HG03575 (cell line): ENCODE results near the gene ABLIM3.

ENCODE experiments used
- ATAC-seq: cut with Tn5 transposase; IDR thresholded peaks from one replicate; pipeline ENCODE4 v1.9.1; 2021; ENCODE audit not compliant: unreplicated experiment, insufficient number of reproducible peaks, low FRiP score; ENCODE audit errors: extremely low read depth

ABLIM3 gene

DNA sequence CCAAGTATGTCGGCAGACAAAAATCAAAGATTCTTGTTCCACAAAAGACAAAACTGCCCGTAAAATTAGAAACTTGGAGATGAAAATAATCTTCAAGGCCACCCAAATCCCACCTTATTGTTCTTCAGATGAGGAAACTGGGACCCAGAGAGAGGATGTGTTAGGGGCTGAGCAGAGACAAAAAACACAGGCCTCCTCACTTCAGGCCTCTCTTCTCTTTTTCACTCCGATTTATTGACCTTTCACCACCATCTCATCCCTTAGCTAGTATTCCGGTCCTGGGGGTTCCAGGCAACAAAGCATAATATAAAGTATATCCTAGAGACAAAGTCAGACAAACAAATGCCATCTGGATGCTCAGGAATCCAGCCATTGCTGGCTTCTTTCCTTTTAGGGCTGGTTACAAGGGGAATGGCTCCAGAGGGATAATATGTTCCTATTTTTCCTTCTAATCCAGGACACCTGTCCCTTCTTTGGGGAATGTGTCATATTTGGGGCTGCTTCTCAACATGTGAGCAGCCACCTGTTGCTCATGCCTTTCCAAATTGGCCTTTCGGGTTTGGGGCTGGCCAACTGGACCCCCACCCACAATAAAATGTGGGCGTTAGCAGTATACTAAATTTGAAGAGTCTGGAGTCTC, 88.1 kb downstream of the ABLIM3 start:
- ATAC-seq = no peak

DNA sequence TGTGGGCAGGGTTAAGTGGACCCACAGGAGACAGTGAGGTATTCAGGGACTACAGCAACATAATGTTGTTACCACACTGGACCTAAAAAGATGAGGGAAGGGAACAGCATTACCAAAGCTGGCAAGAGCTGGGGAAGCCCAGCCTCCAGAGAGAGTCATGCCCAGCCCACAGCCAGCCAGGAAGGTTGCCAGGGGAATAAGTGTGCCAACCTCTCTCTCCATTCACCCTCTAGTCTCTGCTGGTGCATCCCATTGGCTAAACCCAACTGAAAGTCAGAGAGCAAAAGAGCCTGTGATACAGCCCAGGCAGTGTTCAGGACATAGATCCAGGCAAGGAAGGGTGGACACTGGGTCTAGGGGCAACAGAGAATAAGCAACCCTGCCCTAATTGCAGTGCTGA, 94.5 kb downstream of the ABLIM3 start:
- ATAC-seq = no peak

DNA sequence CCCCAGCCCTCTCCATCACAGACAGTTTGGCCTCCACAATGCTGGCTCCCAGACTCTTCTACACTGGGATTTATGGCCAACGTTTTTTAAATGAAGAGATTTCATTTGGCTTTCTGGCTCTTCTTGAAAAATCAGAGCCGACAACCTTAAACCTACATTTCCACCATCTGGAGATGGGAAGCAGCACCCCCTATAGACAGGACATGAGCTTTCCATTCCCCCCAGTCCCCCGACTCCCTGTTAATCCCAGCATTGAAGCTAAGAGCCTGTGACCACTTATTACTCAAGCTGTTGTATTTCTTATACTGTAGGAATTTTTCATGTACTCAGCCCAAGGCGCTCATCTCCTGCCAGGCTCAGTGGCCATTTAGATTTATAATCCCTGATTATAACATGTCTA, 96.4 kb downstream of the ABLIM3 start:
- no peak for ATAC-seq

DNA sequence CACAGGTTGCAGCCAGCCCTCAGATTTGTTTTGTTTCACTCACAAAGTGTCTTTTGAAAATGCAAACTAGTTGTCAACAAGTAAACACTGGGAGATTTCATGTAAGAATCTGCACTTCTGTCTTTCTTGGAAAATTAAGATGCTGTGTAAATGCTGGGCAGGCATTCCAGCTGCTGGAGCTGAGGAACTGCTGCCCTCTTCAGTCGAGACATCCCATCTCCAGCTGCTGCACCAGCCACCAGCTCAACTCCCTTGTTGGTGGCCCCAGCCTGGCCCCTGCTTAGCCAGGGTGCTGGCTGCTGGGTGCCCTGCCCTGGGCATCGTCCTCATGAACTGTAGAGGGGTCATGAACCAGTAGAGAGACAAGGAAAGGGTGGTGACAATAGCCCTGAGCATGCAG, 97.2 kb downstream of the ABLIM3 start:
- no peak for ATAC-seq

- ATAC-seq = no peak
Observed at GRCh38 chr5:149239917-149240316, 98.6 kb downstream of the ABLIM3 start.

GRCh38 chr5:149240354-149240998, 99.2 kb downstream of the ABLIM3 start:
- no peak for ATAC-seq

- ATAC-seq = no peak
Observed at GRCh38 chr5:149242339-149242738, 101.0 kb downstream of the ABLIM3 start.

- no peak for ATAC-seq
Observed at GRCh38 chr5:149246906-149247305, 105.6 kb downstream of the ABLIM3 start.

GRCh38 chr5:149247726-149248125, 106.4 kb downstream of the ABLIM3 start:
- no peak for ATAC-seq

GRCh38 chr5:149251546-149251945, 110.3 kb downstream of the ABLIM3 start:
- no peak for ATAC-seq

DNA sequence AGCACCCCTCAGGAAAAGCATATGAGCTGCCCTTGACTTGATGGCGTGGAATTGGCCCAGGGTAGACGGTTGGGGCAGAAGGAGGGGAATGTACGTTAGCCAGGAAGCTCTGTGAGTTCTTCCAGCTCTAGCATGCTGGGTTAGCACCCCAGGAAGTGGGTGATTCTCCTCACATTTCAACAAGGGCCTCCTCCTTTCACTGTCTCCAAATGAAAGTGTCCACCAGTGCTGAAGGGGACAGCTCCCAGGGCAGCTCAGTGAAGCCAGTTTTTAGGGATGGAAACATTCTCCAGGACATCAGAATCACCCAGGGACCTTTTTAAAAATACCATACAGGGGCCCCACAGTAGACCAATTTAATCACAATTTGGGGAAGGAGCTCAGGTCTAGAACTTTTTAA, 113.2 kb downstream of the ABLIM3 start:
- no peak for ATAC-seq

GRCh38 chr5:149256451-149256850, 115.2 kb downstream of the ABLIM3 start:
- no peak for ATAC-seq

GRCh38 chr5:149257131-149257530, 115.8 kb downstream of the ABLIM3 start:
- ATAC-seq = no peak

GRCh38 chr5:149257889-149258705, 116.8 kb downstream of the ABLIM3 start:
- ATAC-seq = no peak

DNA sequence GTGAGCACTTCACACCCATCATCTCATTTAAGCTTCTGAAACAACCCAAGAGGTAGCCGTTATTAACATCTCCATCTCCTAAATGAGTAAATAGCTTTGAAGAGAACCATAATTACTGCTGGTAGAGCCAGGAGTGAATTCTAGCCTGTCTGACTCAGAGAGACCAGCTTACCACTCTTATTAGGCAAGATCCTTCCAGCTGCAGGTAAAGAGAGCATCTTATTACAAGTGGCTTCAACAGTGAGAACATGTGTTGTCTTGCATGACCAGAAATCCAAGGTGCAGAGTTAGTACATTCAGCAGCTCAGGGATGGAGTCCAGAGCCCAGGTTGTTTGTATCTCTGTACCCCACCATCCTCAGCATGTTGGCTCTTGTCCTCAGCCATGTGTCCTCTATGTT, 119.5 kb downstream of the ABLIM3 start:
- ATAC-seq = no peak

DNA sequence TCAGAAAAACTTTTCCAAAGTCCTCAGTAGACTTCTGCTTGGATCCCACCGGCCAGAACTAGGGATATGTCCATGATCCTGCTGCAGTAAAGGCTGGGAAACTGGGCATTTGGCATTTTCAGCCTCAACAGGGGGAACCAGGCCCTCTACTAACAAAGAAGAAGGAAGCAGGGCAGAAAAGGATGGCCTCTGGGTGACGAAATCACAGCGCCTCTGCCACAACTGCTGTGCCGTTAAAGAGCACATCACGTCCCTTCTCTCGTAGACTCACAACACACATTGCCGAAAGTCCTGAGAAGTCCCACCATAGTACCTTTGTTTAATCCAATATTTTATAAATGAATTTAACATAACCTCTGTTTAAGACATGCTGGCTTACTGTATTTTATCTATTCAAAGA, 120.0 kb downstream of the ABLIM3 start:
- no peak for ATAC-seq

DNA sequence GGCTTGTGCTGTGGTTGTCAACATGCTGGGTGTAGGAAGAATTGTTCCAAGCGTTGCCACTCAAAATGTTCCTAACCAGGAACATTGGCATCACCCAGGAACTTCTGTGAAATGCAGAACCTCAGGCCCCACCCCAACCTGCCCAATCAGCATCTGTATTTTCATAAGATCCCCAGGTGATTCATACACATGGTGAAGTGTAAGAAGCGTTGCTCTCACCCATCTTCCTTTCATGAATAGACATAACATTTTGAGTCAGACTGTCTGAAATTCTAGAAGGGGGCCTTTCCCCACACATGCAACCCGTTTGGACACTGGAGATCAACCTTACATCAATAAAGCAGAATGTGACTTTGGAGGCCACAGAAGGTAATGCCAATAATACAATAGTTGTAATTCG, 121.0 kb downstream of the ABLIM3 start:
- no peak for ATAC-seq

DNA sequence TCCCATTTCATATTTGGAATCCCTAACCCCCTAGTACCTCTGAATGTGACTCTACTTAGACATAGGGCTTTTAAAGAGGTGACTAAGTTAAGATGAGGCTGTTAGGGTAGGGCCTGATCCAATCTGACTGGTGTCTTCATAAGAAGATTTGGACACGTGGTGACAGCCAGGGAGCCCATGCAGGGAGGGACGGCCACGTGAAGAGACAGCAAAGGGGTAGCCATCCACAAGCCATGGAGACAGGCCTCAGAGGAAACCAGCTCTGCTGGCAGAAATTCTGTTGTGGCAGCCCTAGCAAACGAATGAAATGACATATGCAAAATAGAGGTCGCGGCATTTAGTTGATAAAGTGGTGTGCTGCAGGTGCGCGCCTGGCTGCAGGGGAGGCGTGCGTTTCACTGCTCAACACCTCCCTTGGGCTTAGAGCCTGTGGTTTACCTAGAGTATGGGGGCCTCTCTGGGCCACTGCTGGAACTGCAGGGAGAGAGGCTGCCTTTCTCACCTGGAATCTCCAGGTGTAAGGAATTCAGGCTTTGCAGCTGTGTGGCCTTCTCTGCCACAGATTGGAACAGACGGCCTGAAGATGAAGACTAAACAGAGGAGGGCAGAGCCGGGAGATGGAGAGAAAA, 123.3 kb downstream of the ABLIM3 start:
- no peak for ATAC-seq

- ATAC-seq = no peak
Observed at GRCh38 chr5:149265068-149265465, 123.8 kb downstream of the ABLIM3 start.

GRCh38 chr5:149265597-149265996, 124.3 kb downstream of the ABLIM3 start:
- ATAC-seq = no peak
